GM12878 (cell line): ENCODE results near the gene LTBP2. TPM values are rescaled to one million over a fixed set of nuclear protein-coding genes. Genes with fewer than 3 reads are reported as not detected.

Experiments used
- ATAC-seq: fragments of 200-7000 bp; cut with Tn5 transposase; 3 replicates; pipeline ENCODE4 v1.9.1; 2020; ENCODE audit warnings: mild to moderate bottlenecking, moderate library complexity
- BruUV-seq: library from RNA; stranded (reverse); fragments of 400-500 nt; replicated peaks from 2 replicates; lab custom pipeline; 2021; lab: Mats Ljungman, UMichigan
- CTCF ChIA-PET: fragments of 300-600 bp; sonication (Branson Sonifier 250); formaldehyde crosslinking; extraction: SDS; loops from one replicate; lab custom pipeline; 2021; ENCODE audit warnings: inconsistent platforms; lab: Yijun Ruan, JAX
- POLR2A ChIA-PET: fragments of 350-600 bp; formaldehyde crosslinking; extraction: SDS; loops from one replicate; lab custom pipeline; 2021; ENCODE audit warnings: inconsistent platforms; lab: Charles Lee
- RAD21 ChIA-PET: fragments of 300-600 bp; sonication (Branson Sonifier 250); formaldehyde crosslinking; loops from one replicate; lab custom pipeline; 2023; ENCODE audit warnings: antibody characterized with exemption; ENCODE audit not compliant: unreplicated experiment; lab: Charles Lee
- SMC1A ChIA-PET: fragments of 300-600 bp; sonication (Branson Sonifier 250); formaldehyde crosslinking; loops from one replicate; lab custom pipeline; 2023; ENCODE audit not compliant: unreplicated experiment, uncharacterized antibody; lab: Charles Lee
- DNase-seq: peaks from one replicate; pipeline ENCODE4 v3.0.0-alpha.2; 2011; ENCODE audit warnings: low read depth, low spot score
- FAIRE-seq: peaks from 3 replicates; lab custom pipeline; 2011; peaks lifted over from hg19 to GRCh38; lab: Jason Lieb, UNC
- H2AFZ ChIP-seq: 2 replicates; pipeline ENCODE4 v1.6.0; 2011; ENCODE audit warnings: low read depth, low read length, control low read depth; ENCODE audit not compliant: control insufficient read depth
- H3K27ac ChIP-seq: 2 replicates; pipeline ENCODE4 v1.5.1; 2011; ENCODE audit warnings: control low read depth; ENCODE audit not compliant: control insufficient read depth, insufficient read depth
- H3K27me3 ChIP-seq, 2 experiments: replicated peaks in 1 of 2; 2 replicates each; pipeline versions ENCODE4 v1.6.0 to v1.6.1; 2011; ENCODE audit warnings: low read length in 1 of 2; ENCODE audit not compliant: control insufficient read depth in 2 of 2, insufficient read depth in 2 of 2
- H3K36me3 ChIP-seq, 2 experiments: 2 replicates each; pipeline ENCODE4 v1.5.1; 2011; ENCODE audit warnings: low read length in 1 of 2; ENCODE audit not compliant: control insufficient read depth in 2 of 2, insufficient read depth in 2 of 2
- H3K4me1 ChIP-seq: 2 replicates; pipeline ENCODE4 v1.6.1; 2011; ENCODE audit warnings: mild to moderate bottlenecking, low read length, moderate library complexity, mixed read lengths; ENCODE audit not compliant: control insufficient read depth, insufficient read depth
- H3K4me2 ChIP-seq: 2 replicates; pipeline ENCODE4 v1.6.0; 2011; ENCODE audit warnings: control low read depth; ENCODE audit not compliant: control insufficient read depth, insufficient read depth
- H3K4me3 ChIP-seq: fragments of 200-600 bp; sonication (generic); 2 replicates; pipeline ENCODE4 v1.5.1; 2016
- H3K79me2 ChIP-seq: 2 replicates; pipeline ENCODE4 v1.6.0; 2011; ENCODE audit warnings: low read length; ENCODE audit not compliant: control insufficient read depth, insufficient read depth
- H3K9ac ChIP-seq: 2 replicates; pipeline ENCODE4 v1.8.0; 2011; ENCODE audit warnings: low read length, control low read depth, mixed read lengths; ENCODE audit not compliant: control insufficient read depth, insufficient read depth
- H3K9me3 ChIP-seq: replicated peaks from 3 replicates; pipeline ENCODE4 v1.5.1; 2011; ENCODE audit warnings: mild to moderate bottlenecking, low read length; ENCODE audit not compliant: control insufficient read depth, insufficient read depth
- H4K20me1 ChIP-seq: 2 replicates; pipeline ENCODE4 v1.6.0; 2011; ENCODE audit not compliant: control insufficient read depth, insufficient read depth
- BCL11A ChIP-seq: IDR thresholded peaks from 2 replicates; pipeline ENCODE4 v1.6.1; 2011; ENCODE audit warnings: low read depth, low read length
- BMI1 ChIP-seq: fragments of 450-650 bp; IDR thresholded peaks from 2 replicates; pipeline ENCODE4 v1.6.1; 2016; ENCODE audit warnings: mild to moderate bottlenecking, moderate library complexity, borderline replicate concordance
- BRCA1 ChIP-seq: IDR thresholded peaks from 2 replicates; pipeline ENCODE4 v1.6.1; 2011; ENCODE audit warnings: low read depth, low read length, improper control_type of control experiment
- CHD2 ChIP-seq: IDR thresholded peaks from 2 replicates; pipeline ENCODE4 v1.6.1; 2011; ENCODE audit warnings: low read depth, low read length, improper control_type of control experiment, borderline replicate concordance
- DPF2 ChIP-seq: fragments of 450-650 bp; IDR thresholded peaks from 2 replicates; pipeline ENCODE4 v1.6.1; 2017; ENCODE audit warnings: mild to moderate bottlenecking
- MTA3 ChIP-seq: IDR thresholded peaks from 2 replicates; pipeline ENCODE4 v1.6.1; 2012; ENCODE audit warnings: low read length, inconsistent platforms, borderline replicate concordance
- RAD51 ChIP-seq: fragments of 450-650 bp; IDR thresholded peaks from 2 replicates; pipeline ENCODE4 v1.6.1; 2016; ENCODE audit warnings: moderate library complexity, mild to moderate bottlenecking, inconsistent platforms
- SMC3 ChIP-seq: IDR thresholded peaks from 2 replicates; pipeline ENCODE4 v1.6.1; 2011; ENCODE audit warnings: low read length, improper control_type of control experiment, borderline replicate concordance
- SRF ChIP-seq, 2 experiments: IDR thresholded peaks; 2 replicates each; pipeline ENCODE4 v1.6.1; 2011; ENCODE audit warnings: low read depth in 2 of 2, low read length in 2 of 2, mild to moderate bottlenecking in 1 of 2, moderate library complexity in 1 of 2
- USF2 ChIP-seq: IDR thresholded peaks from 2 replicates; pipeline ENCODE4 v1.6.1; 2011; ENCODE audit warnings: low read depth, low read length, improper control_type of control experiment, borderline replicate concordance
- YY1 ChIP-seq: IDR thresholded peaks from 2 replicates; pipeline ENCODE4 v1.6.1; 2011; ENCODE audit warnings: low read depth, mild to moderate bottlenecking, low read length
- ZBED1 ChIP-seq: IDR thresholded peaks from 2 replicates; pipeline ENCODE4 v1.6.1; 2016; ENCODE audit warnings: borderline replicate concordance
- WGBS: methylation state at CpG from one replicate; pipeline ENCODE4 v1.1.6; 2016; ENCODE audit warnings: low lambda C conversion rate; ENCODE audit not compliant: insufficient replicate concordance, insufficient coverage; ENCODE audit errors: missing lambda C conversion rate; 5-methylcytosine and 5-hydroxymethylcytosine counted together
- in situ Hi-C: fragments of 300-500 bp; cut with MboI; formaldehyde crosslinking; loops from 9 replicates; pipeline ENCODE4 v1.14.3; 2018; ENCODE audit warnings: mixed read lengths
- intact Hi-C: fragments of 100-400 bp; cut with micrococcal nuclease; formaldehyde crosslinking; loops from one replicate; pipeline ENCODE4 v1.14.2; 2022; ENCODE audit not compliant: unreplicated experiment
- polyA plus RNA-seq, 11 experiments: library from polyadenylated mRNA; depleted of rRNA in 4 of 11; unstranded in 6 of 11; stranded (reverse) in 5 of 11; fragments of >200 nt; fragmentation: Nextera tagmentation in 4 of 11; fragmentation: Illumina TruSeq in 1 of 11; extraction: Ambion mirVana in 4 of 11; extraction: Trizol in 1 of 11; gene quantifications; 1 replicate in 1 of 11; 2 replicates in 10 of 11; pipeline versions ENCODE4 v1.2.1 to v1.2.3, GENCODE V29; 2011 to 2016; ENCODE audit warnings: inconsistent platforms in 2 of 11, missing spikeins in 2 of 11, low read depth in 1 of 11
- total RNA-seq, 4 experiments: library from RNA; depleted of rRNA in 3 of 4; stranded (reverse); fragments of >200 nt in 3 of 4; fragmentation: Illumina TruSeq in 1 of 4; extraction: Trizol in 1 of 4; gene quantifications; 2 replicates each; pipeline versions ENCODE4 v1.2.1 to v1.2.3, GENCODE V29; 2013 to 2021

LTBP2 gene
- total and polyA plus RNA-seq, 10 of the 15 experiments (the other 5 are each of a cell fraction or from before 2014, with no cell fraction given), result 0.03 to 0.23 (median 0.06) TPM; not detected in 1

DNA sequence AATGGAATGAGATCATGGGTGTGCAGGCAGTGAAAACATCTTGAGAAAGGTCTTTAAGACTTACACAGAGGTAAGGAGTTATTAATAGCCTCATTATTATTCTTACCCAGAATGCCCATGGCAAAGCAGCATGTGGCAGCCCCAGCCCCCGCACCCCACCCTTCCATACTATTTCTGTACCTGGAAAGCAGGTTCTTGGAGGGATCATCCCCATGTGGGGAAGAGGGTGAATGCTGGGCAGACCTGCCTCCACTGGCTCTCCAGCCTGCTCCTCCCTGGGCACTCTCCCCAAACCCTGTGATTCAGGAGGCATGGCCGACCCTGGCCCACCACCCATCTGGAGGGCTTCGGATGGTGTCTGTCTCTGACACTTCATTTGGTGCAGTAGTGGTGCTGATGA lies 147.3 kb downstream of the LTBP2 start:
- no peaks in the 10 kb centered on the region for H3K9me3 ChIP-seq
- ATAC-seq (no peak), FAIRE-seq (no peak), DNase-seq (no peak)
- intact Hi-C loops (no loop called here), in situ Hi-C loops (no loop called here)
- peaks cover 0 to 5% of the 10 kb centered on the region in 2 experiments; a peak in 2 of 4 replicates for H3K27me3 ChIP-seq
- H3K36me3 ChIP-seq, result no peaks in the 10 kb centered on the region
- no peak overlapping the region for H3K4me2 ChIP-seq
- SMC1A ChIA-PET, result no interaction called here
- H3K9ac ChIP-seq, result no peak overlapping the region
- H3K4me3 ChIP-seq, result no peak overlapping the region
- H3K79me2 ChIP-seq, result no peaks in the 10 kb centered on the region
- H2AFZ ChIP-seq, result no peak overlapping the region
- TF ChIP-seq DPF2 (no peak), CHD2 (no peak), SRF (IDR thresholded peaks at IDR 0.05; ENCODE audit: low read depth in 2 of 2, low read length in 2 of 2) (no peak), MTA3 (no peak), RAD51 (no peak), BCL11A (no peak), BMI1 (no peak), ZBED1 (no peak), SMC3 (no peak), BRCA1 (no peak), YY1 (no peak), USF2 (no peak)
- no TSS peak for BruUV-seq
- POLR2A ChIA-PET, result no interaction called here
- CTCF ChIA-PET, result no interaction called here
- no peak overlapping the region for H3K27ac ChIP-seq
- RAD21 ChIA-PET, result no interaction called here
- no peaks in the 10 kb centered on the region for H3K4me1 ChIP-seq
- no peaks in the 10 kb centered on the region for H4K20me1 ChIP-seq
- 56% methylated on average over 3 of the region's 3 CpGs for WGBS
